Purkinje cell (primary cell): ENCODE results near the gene TUB. TPM values are rescaled to one million over a fixed set of nuclear protein-coding genes. Genes with fewer than 3 reads are reported as not detected.

Source experiments
- polyA plus RNA-seq: library from polyadenylated mRNA; unstranded; fragments of >200 nt; fragmentation: Nextera tagmentation; gene quantifications from 2 replicates; pipeline ENCODE4 v1.2.1, GENCODE V29; 2014

TUB gene, protein sequence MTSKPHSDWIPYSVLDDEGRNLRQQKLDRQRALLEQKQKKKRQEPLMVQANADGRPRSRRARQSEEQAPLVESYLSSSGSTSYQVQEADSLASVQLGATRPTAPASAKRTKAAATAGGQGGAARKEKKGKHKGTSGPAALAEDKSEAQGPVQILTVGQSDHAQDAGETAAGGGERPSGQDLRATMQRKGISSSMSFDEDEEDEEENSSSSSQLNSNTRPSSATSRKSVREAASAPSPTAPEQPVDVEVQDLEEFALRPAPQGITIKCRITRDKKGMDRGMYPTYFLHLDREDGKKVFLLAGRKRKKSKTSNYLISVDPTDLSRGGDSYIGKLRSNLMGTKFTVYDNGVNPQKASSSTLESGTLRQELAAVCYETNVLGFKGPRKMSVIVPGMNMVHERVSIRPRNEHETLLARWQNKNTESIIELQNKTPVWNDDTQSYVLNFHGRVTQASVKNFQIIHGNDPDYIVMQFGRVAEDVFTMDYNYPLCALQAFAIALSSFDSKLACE
- polyA plus RNA-seq = 51.9 and 58.1 TPM in 2 replicates

DNA sequence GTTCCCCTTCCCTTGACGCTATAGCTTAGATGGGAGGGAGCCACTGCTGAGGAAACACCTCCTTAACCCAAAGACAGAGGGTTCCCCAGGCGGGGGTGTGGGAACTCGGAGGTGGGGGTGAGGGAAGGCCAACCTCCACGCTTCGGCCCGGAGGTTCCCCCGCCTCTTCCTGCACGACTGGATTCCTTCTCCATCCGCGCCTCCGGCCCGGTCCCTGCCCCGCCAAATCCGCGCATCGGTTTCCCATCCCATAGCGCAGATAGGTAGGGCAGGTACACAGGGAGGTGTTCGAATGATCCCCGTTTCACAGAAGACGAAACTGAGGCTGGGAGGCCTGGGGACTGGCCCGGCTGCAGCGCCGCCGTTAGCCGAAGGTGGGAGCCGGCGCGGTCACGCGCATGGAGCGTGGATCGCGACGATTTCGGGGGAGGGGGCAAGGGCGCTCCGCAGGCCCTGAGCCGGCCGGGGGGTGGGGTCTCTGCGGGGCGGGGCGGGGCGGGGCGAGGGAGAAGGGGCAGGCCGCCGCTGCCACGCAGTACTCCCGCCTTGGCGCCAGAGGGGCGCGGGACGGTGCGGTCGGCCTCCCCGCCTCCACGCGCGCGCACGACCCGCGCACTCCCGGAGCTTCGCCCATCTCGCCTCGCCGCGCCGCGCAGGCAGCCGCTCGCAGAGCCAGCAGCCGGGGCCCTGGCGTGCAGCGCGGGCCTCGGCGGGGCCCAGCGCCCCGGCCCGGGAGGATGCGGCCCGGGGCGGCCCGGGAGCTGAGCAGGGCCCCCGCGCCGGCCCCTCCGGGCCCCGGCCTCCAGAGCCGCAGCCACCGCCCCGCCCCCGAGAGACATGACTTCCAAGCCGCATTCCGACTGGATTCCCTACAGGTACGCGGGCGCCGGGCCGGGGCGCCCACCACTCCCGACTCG, at the start of gene TUB:
TUB (plus strand) TSS at position 538 of the 917 bp plus-strand sequence; CDS start at position 838, 300 bp downstream.

Other genes with a start within 250 kb of the TUB start
- gene OR10A6, start 149.9 kb upstream of the TUB start, polyA plus RNA-seq = not detected in 2 replicates
- gene OR10A3, start 139.5 kb upstream of the TUB start, polyA plus RNA-seq = not detected in 2 replicates
- gene NLRP10, start 115.8 kb upstream of the TUB start, polyA plus RNA-seq = not detected in 2 replicates
- gene EIF3F, start 93.9 kb upstream of the TUB start, polyA plus RNA-seq = 62.6 and 68.5 TPM in 2 replicates
- gene RIC3, start 87.8 kb downstream of the TUB start, polyA plus RNA-seq = 62.9 and 66.1 TPM in 2 replicates
- 2.1 TPM in 1 of 2 replicates, not detected in the other for gene LMO1, start 182.7 kb downstream of the TUB start, polyA plus RNA-seq